Left renal cortex interstitium (tissue), 4 donors: ENCODE measurements around the gene S1PR1. TPM values are rescaled to one million over a fixed set of nuclear protein-coding genes. Genes with fewer than 3 reads are reported as not detected.

Source experiments
- DNase-seq, 4 donors: peaks; one replicate each; pipeline ENCODE4 v3.0.0-alpha.2; 2013; ENCODE audit warnings: low read depth in 4 of 4, low spot score in 2 of 4, missing footprints in 1 of 4
- polyA plus RNA-seq, 4 donors: library from polyadenylated mRNA; unstranded; fragments of 120-200 nt; gene quantifications; one replicate each; pipeline ENCODE4 v1.2.1, GENCODE V29; 2013; ENCODE audit not compliant: insufficient read length in 4 of 4

S1PR1 gene
- polyA plus RNA-seq, 4 donors: 17.8 to 22.0 (median 20.4) TPM

GRCh38 chr1:101244842-101245241 is 8.0 kb downstream of the S1PR1 start:
- no peak for DNase-seq

GRCh38 chr1:101245246-101245927 is 8.6 kb downstream of the S1PR1 start:
- DNase-seq: no peak

GRCh38 chr1:101247404-101248287 is 10.8 kb downstream of the S1PR1 start:
- no peak for DNase-seq

- DNase-seq: no peak
Observed at GRCh38 chr1:101250222-101250621, 13.4 kb downstream of the S1PR1 start.

GRCh38 chr1:101250656-101251272 is 13.9 kb downstream of the S1PR1 start:
- DNase-seq: no peak

- DNase-seq: no peak
Observed at GRCh38 chr1:101251504-101251903, 14.7 kb downstream of the S1PR1 start.

GRCh38 chr1:101253976-101254674 is 17.3 kb downstream of the S1PR1 start:
- no peak for DNase-seq

- DNase-seq: no peak
Observed at GRCh38 chr1:101257500-101258325, 20.9 kb downstream of the S1PR1 start.

GRCh38 chr1:101259744-101260148 is 22.9 kb downstream of the S1PR1 start:
- no peak for DNase-seq

GRCh38 chr1:101260556-101261350 is 23.9 kb downstream of the S1PR1 start:
- DNase-seq: no peak

- DNase-seq: no peak
Observed at GRCh38 chr1:101261623-101262022, 24.8 kb downstream of the S1PR1 start.

- no peak for DNase-seq
Observed at GRCh38 chr1:101262060-101262459, 25.2 kb downstream of the S1PR1 start.

- DNase-seq: no peak
Observed at GRCh38 chr1:101262630-101263348, 26.0 kb downstream of the S1PR1 start.

GRCh38 chr1:101264697-101265096 is 27.9 kb downstream of the S1PR1 start:
- no peak for DNase-seq

- no peak for DNase-seq
Observed at GRCh38 chr1:101265684-101266083, 28.9 kb downstream of the S1PR1 start.

GRCh38 chr1:101267082-101267481 is 30.3 kb downstream of the S1PR1 start:
- DNase-seq: no peak

GRCh38 chr1:101268893-101269292 is 32.1 kb downstream of the S1PR1 start:
- no peak for DNase-seq

- no peak for DNase-seq
Observed at GRCh38 chr1:101275672-101276071, 38.9 kb downstream of the S1PR1 start.

- no peak for DNase-seq
Observed at GRCh38 chr1:101276818-101277217, 40.0 kb downstream of the S1PR1 start.
